ENCODE results near the gene C3orf20.
"Not testable (repeated sequence)": the region's sequence is repeated elsewhere in the genome, so short reads cannot be mapped to it uniquely, and the experiment has no call there.

Gene C3orf20

DNA sequence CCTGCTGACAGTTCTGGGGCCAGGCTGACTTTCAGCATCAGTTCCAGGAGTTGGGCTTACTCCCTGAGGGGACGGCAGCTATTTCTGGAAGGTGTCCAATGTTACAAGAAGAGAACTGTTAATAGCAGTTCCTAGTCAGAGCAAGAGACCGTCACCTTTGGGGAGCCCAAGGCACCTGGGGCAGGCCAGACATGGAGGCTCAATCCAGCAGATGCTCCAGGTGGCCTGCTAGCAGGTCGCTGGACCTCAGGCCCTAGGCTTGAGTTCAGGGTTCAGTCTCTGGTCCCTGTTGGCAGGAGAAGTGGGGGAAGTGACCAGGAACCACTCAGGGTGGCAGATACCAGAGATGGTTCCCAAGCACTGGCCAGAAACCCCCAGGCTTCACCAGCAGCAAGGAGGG lies 25.9 kb downstream of the C3orf20 start:
- DNase-seq (ENCODE audit: low spot score): no peak

DNA sequence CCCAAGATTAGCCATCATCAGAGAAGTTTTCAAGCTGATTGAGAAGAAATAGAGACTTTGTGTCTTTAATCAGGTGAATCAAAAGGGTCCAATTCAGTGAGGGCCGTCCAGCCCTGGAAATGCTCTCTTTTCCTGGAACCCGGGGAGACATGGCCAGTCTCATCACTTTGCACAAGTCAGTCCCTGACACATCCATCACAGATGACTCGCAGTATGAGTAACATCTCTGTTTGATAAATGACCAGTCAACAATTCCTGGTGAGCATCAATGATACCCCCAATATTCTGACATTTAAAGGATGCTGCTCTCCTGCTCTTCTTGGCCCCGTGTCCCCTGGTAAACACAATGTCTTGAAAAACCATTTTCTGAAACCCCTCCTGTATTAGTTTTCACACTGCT lies 26.7 kb downstream of the C3orf20 start:
- no peak for DNase-seq (ENCODE audit: low spot score)

DNA sequence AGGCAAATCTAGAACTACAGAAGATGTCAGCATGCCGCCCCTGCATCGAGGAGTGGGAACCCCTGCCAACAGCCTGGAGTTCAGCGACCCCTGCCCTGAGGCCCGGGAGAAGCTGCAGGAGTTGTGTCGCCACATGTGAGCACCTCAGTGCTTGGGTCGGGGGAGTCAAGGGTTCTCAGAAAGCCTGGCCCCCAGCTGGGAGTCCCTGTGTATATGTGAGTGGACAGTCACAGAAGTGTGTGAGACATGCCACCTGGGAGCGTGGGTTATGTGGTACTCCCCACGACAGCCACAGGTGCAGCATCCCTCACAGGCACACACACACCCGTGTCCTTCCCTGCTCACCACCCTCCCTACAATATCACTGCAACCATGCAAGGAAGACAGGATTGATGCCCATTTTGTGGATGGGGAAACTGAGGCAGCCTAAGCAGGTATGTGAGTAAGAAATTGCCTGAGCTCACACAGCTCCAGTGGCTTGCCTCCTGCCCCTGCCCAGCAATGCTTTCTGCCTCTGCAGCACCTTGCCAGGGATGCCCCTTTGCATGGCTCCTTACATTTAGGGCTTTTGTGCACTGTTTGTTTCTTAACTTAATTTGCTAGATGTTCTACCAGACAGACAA lies 28.3 kb downstream of the C3orf20 start:
- DNase-seq (ENCODE audit: low spot score): no peak

- DNase-seq (ENCODE audit: low spot score): no peak
These were observed 28.9 kb downstream of the C3orf20 start for GRCh38 chr3:14703791-14704190.

DNA sequence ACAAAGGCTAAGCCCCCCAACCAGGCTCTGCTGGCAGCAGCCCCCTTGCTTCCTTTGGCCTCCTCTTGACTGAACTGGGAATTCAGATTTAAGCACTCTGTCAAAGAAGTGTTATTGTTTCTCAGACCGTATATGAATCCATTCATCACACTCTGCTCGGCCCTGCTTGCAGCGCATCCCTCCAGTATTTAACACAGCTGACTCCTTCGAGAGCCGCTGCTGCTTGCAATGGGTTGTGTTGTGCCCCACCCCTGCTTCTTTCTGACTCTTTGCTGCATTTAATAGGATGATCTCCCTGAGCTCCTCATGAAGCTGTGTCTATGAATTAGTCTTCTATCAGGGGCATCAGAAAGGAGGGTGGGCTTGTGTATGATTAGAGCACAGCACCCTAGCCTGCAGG lies 31.2 kb downstream of the C3orf20 start:
- DNase-seq (ENCODE audit: low spot score): no peak

DNA sequence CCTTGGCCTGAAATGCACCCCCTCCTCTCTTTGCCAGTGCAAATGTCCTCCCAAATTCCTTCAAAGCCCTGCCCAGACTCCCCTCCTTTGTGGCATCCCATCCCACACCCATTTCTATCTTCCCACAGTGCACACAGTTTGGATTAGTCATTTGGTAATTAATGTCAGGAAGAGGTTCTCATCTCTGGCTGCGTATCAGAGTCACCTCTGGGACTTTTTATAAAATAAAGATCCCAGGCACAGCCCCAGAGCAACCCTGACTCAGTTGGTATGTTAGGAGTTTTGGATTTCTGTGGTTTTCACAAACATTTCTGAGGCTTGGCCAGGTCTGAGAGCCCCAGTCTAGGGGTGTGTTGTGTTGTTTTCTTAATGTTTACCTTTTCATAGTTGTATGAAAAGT lies 41.6 kb downstream of the C3orf20 start:
- DNase-seq (ENCODE audit: low spot score): no peak

GRCh38 chr3:14717307-14717706 lies 42.4 kb downstream of the C3orf20 start:
- no peak for DNase-seq (ENCODE audit: low spot score)

GRCh38 chr3:14718539-14718938 lies 43.6 kb downstream of the C3orf20 start:
- DNase-seq (ENCODE audit: low spot score): no peak

DNA sequence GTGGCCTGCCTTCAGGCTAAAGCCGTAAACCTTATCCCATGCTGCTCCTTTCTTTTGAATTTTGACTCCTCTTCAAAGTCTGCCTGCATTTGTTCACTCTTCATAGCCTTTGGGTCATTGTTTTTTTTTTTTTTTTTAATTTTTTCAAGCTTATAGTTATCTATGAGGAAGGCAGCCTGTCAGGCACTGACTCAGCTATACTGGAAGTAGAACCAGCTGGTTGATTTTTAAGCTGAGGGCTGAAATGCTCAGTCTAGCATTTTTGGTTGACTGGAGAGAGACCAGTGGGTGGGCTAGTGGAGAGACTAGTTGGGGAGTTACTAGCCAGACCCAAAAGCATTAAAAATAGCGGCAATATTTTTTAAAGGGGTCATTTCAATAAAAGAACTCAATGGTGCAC lies 44.1 kb downstream of the C3orf20 start:
- DNase-seq (ENCODE audit: low spot score): no peak

DNA sequence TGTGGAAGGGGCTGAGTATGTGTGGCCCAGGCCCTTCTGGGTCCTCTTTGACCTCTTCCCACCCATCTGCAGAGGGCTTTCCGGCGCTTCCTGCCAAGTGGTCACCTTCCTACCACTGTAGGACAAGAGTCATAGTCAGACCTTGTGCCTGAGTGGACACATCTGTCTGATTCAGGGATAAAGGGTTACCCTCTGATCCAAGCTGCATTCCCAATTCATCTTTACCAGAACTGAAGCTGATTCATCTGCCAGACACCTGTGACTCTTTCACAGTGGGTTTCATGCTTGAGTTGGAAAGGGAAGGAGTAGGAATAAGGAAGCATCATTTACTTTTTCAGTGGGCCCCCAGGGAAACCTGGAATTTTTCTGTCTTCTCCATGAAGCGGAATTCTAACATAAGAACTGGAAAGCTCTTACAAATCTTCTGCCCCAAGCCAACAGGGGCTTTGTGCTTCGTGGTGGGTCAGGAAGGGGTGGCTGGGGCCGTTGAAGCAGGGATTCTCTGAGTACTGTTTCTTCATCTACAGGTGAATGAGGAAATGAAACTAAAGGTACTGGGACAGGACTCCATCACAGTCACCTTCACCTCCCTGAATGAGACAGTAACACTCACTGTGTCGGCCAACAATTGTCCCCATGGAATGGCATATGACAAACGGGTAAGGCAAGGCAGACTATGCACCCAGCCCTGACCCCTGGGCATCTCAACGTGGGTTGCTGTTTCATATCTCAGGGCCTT lies 46.4 kb downstream of the C3orf20 start:
- DNase-seq (ENCODE audit: low spot score): no peak

GRCh38 chr3:14725013-14725412 lies 50.1 kb downstream of the C3orf20 start:
- no peak for DNase-seq (ENCODE audit: low spot score)

GRCh38 chr3:14725564-14726440 lies 50.9 kb downstream of the C3orf20 start:
- DNase-seq (ENCODE audit: low spot score): no peak

DNA sequence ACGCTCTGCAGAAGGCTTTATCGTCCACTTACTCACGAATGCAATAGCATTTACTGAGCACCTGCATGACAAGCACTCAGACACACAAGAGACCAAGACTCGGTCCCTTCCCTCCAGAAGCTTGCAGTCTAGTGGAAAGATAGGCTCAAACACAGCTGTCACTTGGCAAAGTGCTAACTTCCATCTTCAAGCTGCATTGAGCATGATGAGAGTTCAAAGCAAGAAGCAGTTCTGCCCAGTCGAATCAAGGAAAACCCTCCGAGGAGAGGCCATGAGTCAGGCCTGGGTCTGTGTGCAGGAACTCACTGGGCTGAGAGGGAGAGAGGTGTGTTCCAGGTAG lies 51.5 kb downstream of the C3orf20 start:
- no peak for DNase-seq (ENCODE audit: low spot score)

DNA sequence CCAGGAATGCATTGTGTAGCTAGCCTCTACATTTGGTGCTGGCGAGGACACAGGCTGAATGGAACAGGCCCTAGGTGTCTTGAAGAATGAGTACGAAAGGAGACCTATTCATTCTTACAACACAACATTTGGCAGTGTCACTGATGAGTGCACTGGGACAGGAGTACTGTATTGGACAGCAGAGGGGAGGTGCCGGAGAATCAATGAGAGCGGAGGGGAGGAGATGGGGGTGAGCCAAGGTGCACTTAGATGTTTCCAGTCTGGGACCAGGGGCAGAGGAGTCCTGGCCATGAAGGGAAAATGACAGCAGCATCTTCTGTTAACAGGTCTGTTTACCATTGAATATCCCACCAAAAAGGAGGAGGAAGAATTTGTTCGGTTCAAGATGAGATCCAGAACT lies 53.2 kb downstream of the C3orf20 start:
- DNase-seq (ENCODE audit: low spot score): no peak

- no peak for DNase-seq (ENCODE audit: low spot score)
These were observed 55.9 kb downstream of the C3orf20 start for GRCh38 chr3:14730703-14731382.

DNA sequence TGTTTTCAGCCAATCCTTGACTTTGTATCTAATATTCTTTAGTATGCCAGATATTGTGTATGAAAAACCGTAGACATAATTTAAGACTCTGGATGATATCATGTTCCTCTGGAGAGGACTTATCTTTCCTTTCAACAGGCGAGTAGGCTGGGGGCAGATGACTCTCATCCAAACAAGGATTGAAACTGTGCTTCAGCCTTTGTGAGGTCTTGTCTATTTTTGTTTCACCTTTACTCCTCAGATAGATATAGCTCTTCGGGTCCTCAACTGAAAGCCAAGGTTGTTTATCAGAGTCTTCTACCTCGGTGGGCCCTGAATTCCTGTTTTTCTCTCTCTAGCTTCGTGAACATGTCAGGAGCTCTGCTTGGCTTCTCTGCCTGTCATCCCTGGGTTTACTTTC lies 66.0 kb downstream of the C3orf20 start:
- no peak for DNase-seq (ENCODE audit: low spot score)

GRCh38 chr3:14741510-14741909 lies 66.6 kb downstream of the C3orf20 start:
- no peak for DNase-seq (ENCODE audit: low spot score)

GRCh38 chr3:14744556-14744955 lies 69.6 kb downstream of the C3orf20 start:
- no peak for DNase-seq (ENCODE audit: low spot score)

DNA sequence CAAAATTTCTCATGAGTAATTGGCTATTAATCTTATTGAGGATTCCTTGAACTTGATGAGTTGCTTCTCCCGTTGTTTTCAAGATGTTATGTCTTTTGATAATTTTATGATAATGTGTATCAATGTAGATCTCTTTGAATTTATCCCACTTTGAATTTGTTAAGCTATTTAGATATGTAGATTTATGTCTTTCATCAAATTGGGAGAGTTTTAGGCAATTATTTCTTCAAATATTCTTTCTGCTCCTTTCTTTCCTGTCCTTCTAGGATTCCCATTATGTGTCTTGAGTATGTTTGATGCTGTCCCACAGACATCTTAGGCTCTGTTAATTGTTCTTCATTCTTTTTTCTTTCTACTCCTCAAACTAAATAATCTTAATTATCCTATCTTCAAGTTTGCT lies 75.7 kb downstream of the C3orf20 start:
- DNase-seq (ENCODE audit: low spot score): no peak

GRCh38 chr3:14752979-14753378 lies 78.0 kb downstream of the C3orf20 start:
- not testable (repeated sequence) for DNase-seq (ENCODE audit: low spot score)

DNA sequence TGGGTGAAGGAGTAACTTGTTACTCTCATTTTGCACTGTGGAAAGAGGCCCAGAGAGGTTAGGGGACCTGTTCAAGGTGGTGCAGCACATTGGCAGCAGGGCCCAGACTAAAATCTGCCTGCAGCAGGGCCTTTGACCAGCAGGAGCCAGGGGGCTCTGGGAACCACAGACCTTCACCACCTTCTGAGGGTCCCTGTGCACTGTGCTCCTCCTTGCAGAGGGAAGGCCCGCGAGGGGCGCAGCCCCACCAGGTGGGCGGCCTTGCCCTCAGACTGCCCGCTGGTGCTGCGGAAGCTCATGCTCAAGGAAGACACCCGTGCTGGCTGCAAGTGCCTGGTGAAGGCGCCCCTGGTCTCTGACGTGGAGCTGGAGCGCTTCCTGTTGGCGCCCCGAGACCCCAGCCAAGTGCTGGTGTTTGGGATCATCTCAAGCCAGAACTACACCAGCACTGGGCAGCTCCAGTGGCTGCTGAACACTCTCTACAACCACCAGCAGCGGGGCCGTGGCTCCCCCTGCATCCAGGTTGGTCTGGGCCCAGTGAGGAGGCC lies 82.3 kb downstream of the C3orf20 start:
- DNase-seq (ENCODE audit: low spot score): no peak

- no peak for DNase-seq (ENCODE audit: low spot score)
These were observed 83.4 kb downstream of the C3orf20 start for GRCh38 chr3:14758297-14758696.
